D721Med (cell line): ENCODE data around the gene ARPC1A.
"Not testable (repeated sequence)": the region's sequence is repeated elsewhere in the genome, so short reads cannot be mapped to it uniquely, and the experiment has no call there.

Source experiments
- DNase-seq: peaks from one replicate; pipeline ENCODE4 v3.0.0; 2011; ENCODE audit warnings: low spot score; ENCODE audit not compliant: insufficient read length
- FAIRE-seq: peaks from 2 replicates; lab custom pipeline; 2011; peaks lifted over from hg19 to GRCh38; lab: Jason Lieb, UNC
- TF ChIP-seq, protein P1 (sequence below): IDR thresholded peaks from 2 replicates; pipeline ENCODE4 v1.5.1; 2012; ENCODE audit warnings: mild to moderate bottlenecking, control low read depth; ENCODE audit not compliant: insufficient read depth; ENCODE audit errors: missing control alignments

The ARPC1A gene

DNA sequence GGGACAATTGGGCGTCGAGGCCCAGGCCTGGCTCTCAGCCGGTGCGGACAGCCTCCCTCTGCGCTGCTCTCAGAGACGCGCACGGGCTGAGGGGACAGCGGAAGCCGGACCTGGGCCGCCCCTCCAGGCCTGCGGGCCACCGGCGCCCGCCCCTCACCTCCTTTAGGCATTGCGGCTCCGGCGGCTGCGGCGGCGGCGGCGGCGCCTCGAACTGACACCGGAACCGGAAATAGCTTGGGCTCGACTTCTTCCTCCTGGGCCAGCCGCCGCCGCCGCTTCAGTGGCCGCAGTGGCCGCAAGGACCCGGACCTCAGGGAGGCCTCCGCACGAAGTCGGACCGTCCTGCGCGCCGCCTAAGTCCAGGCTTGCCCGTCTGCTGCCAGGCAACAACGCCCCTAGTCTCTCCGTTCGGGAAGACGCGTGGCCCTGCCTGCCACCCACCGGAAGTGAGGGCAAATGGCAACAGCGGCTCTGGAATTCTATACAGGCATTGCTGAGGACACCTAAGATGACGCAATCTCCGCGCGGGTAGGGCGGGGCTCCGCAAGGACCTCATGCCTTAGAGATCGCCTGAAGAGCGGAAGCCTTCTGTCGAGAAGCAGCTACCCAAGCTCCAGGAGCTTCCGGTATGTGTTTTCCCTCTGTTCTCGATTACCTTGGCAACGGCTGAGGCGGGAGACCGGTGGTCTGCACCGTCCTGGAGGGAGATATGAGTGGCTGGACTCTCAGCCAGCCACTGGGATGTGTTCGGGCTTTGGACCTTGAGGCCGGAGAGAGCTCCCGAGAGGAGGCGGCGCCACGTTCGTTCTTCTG lies 82.9 kb downstream of the ARPC1A start, which contains the start of the genes BUD31 and PDAP1:
Gene BUD31 (plus strand): TSS at position 591 of the 813 bp plus-strand sequence. CDS start 2,124 bp downstream, outside the sequence.
Gene PDAP1 (minus strand): TSS at position 219 of the 813 bp plus-strand sequence. CDS start 49 bp downstream, at position 170.
- TF ChIP-seq, protein P1, sequence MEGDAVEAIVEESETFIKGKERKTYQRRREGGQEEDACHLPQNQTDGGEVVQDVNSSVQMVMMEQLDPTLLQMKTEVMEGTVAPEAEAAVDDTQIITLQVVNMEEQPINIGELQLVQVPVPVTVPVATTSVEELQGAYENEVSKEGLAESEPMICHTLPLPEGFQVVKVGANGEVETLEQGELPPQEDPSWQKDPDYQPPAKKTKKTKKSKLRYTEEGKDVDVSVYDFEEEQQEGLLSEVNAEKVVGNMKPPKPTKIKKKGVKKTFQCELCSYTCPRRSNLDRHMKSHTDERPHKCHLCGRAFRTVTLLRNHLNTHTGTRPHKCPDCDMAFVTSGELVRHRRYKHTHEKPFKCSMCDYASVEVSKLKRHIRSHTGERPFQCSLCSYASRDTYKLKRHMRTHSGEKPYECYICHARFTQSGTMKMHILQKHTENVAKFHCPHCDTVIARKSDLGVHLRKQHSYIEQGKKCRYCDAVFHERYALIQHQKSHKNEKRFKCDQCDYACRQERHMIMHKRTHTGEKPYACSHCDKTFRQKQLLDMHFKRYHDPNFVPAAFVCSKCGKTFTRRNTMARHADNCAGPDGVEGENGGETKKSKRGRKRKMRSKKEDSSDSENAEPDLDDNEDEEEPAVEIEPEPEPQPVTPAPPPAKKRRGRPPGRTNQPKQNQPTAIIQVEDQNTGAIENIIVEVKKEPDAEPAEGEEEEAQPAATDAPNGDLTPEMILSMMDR = no peak
- no peak for FAIRE-seq
- peak; percentile 93 for DNase-seq

DNA sequence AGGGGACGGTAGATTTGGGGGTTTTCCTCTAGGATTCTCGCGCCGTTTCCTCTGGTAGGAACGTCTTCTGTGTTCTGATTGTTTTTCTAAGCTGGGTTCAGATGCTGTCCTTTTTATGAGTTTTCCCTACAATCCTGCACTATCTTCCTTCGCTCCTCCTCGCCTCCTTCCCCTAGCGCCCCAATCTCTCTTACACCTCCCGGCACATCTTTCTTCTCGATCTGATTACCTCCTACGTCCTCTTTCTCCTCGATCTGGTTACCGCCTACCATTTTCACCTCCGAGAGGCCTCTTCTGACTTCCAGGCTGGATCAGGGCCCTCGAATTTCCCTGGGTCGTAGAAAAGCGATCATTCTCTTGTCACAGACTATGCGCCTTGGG lies 83.5 kb downstream of the ARPC1A start:
- FAIRE-seq = no peak
- TF ChIP-seq, protein P1 = no peak
- no peak for DNase-seq

DNA sequence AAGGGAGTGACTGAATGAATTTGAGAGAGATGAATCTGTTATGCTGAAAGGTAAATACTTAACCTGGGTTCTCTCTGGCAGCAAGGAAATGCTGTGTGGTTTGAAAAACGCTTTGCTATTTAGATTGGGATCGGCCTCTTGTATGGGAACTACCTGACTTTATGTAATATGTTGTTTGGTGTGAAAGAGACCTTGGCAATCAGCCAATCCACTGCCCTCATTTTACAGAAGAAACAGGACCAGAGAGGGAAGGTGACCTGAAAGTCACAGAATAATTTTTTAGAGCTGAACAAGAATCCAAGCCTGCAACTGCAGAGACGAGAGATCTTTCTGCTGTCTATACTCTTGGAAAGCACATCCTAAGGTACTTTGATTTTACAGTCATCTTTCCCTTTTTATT lies 84.1 kb downstream of the ARPC1A start:
- DNase-seq = no peak
- FAIRE-seq = no peak

DNA sequence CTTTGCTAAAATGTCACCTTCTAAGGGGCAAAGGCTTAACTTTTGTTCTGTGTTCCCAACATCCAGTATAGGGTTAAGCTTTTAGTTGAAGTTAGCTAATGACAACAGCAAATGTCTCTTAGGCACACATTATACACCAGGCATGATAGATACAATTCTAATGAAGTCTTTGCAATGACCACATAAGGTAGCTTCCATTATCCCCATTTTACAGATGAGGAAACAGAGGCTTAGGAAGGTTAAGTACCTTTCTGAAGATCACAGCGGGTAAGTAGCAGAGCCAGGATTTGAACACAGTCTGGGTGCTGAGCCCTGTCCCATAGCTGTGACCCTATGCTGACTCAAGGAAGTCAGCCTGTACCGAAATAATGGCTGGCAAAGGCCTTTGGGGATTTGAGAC lies 84.9 kb downstream of the ARPC1A start:
- DNase-seq = no peak
- TF ChIP-seq, protein P1 = no peak
- no peak for FAIRE-seq

More for the DNA sequence above, 84.1 kb downstream of the ARPC1A start:
- TF ChIP-seq, protein P1 = no peak

DNA sequence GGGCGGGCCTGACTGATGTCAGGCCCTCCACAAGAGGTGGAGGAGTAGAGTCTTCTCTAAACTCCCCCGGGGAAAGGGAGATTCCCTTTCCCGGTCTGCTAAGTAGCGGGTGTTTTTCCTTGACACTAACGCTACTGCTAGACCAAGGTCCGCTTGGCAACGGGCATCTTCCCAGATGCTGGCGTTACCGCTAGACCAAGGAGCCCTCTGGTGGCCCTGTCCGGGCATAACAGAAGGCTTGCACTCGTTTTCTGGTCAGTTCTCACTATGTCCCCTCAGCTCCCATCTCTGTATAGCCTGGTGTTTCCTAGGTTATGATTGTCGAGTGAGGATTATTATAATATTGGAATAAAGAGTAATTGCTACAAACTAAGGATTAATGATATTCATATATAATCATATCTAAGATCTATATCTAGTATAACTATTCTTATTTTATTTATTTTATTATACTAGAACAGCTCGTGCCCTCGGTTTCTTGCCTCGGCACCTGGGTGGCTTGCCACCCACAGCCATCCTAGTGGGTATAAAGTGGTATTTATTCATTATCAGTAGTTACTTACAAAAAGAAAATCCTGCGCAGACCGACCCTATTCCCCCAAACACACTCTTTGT lies 89.9 kb downstream of the ARPC1A start:
- not testable (repeated sequence) for FAIRE-seq, DNase-seq

More for the DNA sequence above, 89.9 kb downstream of the ARPC1A start:
- TF ChIP-seq, protein P1 = peak; percentile 46
